Esophagus squamous epithelium (tissue), 5 donors: ENCODE measurements around the gene RBM42. TPM values are rescaled to one million over a fixed set of nuclear protein-coding genes. Genes with fewer than 3 reads are reported as not detected.

Source experiments
- DNase-seq: peaks from one replicate; lab custom pipeline; 2025; lab: John Stamatoyannopoulos, UW
- H3K27ac ChIP-seq, 4 donors: fragments of 200-600 bp; sonication (generic); one replicate each; pipeline ENCODE4 v1.5.1; 2016 to 2019; ENCODE audit warnings: mild to moderate bottlenecking in 1 of 4
- H3K27me3 ChIP-seq, 4 donors: fragments of 200-600 bp; sonication (generic); 1 replicate in 3 of 4; 2 replicates in 1 of 4; pipeline versions ENCODE4 v1.5.1 to v1.6.0; 2017 to 2021; ENCODE audit warnings: antibody characterized with exemption in 1 of 4
- H3K36me3 ChIP-seq, 3 donors: fragments of 200-600 bp; sonication (generic); one replicate each; pipeline ENCODE4 v1.5.1; 2016 to 2019
- H3K4me1 ChIP-seq, 3 donors: fragments of 200-600 bp; sonication (generic); one replicate each; pipeline ENCODE4 v1.5.1; 2017 to 2019
- H3K4me3 ChIP-seq, 4 donors: fragments of 200-600 bp; sonication (generic); 1 replicate in 3 of 4; 2 replicates in 1 of 4; pipeline ENCODE4 v1.5.1; 2016 to 2019; ENCODE audit warnings: mild to moderate bottlenecking in 2 of 4, moderate library complexity in 1 of 4
- H3K9me3 ChIP-seq, 3 donors: fragments of 200-600 bp; sonication (generic); one replicate each; pipeline ENCODE4 v1.5.1; 2016 to 2019
- POLR2A ChIP-seq, 4 donors: fragments of 450-650 bp; IDR thresholded peaks; one replicate each; pipeline ENCODE4 v1.6.1; 2017; ENCODE audit warnings: antibody characterized with exemption in 4 of 4, mild to moderate bottlenecking in 4 of 4, moderate library complexity in 3 of 4
- WGBS, 2 donors: methylation state at CpG; one replicate each; pipeline ENCODE4 v1.1.5; 2018; 5-methylcytosine and 5-hydroxymethylcytosine counted together
- intact Hi-C: fragments of 100-400 bp; cut with DNase I; formaldehyde crosslinking; loops from one replicate; pipeline ENCODE4 v1.15.0; 2022
- total RNA-seq, 4 donors: library from RNA; depleted of rRNA; stranded (reverse); fragments of >200 nt; gene quantifications; one replicate each; pipeline ENCODE4 v1.1.0, GENCODE V29; 2016
- TF ChIP-seq, protein P1 (sequence below), 6 experiments: fragments of 450-650 bp in 4 of 6; fragments of 200-600 bp in 2 of 6; sonication (generic) in 2 of 6; IDR thresholded peaks; one replicate each; pipeline ENCODE4 v1.5.1; 2016 to 2019; ENCODE audit warnings: antibody characterized with exemption in 6 of 6, mild to moderate bottlenecking in 4 of 6, moderate library complexity in 4 of 6
- donor health status: DM: yes; HTN: yes; CAD: no.

The RBM42 gene
- total RNA-seq, 4 donors from 2014 or later, result 52.1 to 59.1 (median 53.0) TPM

DNA sequence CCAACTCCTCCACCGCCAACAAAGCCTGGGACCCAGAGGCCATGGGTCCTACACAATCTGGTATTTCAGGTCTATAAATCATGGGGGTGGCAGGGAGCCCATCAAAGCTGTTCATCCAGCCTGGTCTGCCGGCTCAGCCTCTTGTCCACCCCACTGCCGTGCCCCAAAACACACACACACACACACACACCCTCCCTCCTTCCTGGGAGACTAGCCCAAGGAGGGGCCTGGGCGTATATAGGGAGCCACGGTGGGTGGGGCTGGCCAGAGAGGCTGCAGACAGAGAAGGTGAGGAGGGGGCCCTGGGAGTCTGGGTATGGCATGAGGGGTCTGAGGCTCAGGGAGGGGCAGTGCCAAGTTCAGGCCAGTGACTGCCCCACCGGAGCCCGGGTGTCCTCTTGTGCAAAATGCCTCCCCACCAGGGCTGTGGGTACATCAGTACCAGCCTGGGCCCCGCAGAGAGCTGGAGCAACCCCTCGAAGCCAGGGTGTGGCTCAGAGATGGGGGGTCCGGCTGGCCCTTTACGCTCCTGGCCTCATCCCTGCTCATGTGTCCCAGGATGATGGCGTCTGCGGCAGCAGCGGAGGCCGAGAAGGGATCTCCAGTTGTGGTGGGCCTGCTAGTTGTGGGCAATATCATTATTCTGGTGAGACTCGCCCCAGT lies 37.5 kb downstream of the RBM42 start, which contains the start of gene UPK1A:
UPK1A (plus strand) TSS at position 267 of the 663 bp plus-strand sequence; CDS start at position 563, 296 bp downstream.
- peaks cover 0 to 14% (median 0%) of the 10 kb centered on the region in 3 donors for H3K4me1 ChIP-seq
- intact Hi-C loops, result no loop called here
- H3K36me3 ChIP-seq, result peaks cover 0 to 44% (median 0%) of the 10 kb centered on the region in 3 donors
- no peak for DNase-seq
- peaks cover 0 to 14% (median 0%) of the 10 kb centered on the region in 4 donors for H3K27me3 ChIP-seq
- TF ChIP-seq, protein P1, sequence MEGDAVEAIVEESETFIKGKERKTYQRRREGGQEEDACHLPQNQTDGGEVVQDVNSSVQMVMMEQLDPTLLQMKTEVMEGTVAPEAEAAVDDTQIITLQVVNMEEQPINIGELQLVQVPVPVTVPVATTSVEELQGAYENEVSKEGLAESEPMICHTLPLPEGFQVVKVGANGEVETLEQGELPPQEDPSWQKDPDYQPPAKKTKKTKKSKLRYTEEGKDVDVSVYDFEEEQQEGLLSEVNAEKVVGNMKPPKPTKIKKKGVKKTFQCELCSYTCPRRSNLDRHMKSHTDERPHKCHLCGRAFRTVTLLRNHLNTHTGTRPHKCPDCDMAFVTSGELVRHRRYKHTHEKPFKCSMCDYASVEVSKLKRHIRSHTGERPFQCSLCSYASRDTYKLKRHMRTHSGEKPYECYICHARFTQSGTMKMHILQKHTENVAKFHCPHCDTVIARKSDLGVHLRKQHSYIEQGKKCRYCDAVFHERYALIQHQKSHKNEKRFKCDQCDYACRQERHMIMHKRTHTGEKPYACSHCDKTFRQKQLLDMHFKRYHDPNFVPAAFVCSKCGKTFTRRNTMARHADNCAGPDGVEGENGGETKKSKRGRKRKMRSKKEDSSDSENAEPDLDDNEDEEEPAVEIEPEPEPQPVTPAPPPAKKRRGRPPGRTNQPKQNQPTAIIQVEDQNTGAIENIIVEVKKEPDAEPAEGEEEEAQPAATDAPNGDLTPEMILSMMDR (IDR thresholded peaks at IDR 0.05), result no peak
- no peak for TF ChIP-seq POLR2A (IDR thresholded peaks at IDR 0.05)
- H3K4me3 ChIP-seq, result no peak within 1 kb of the TSS
- H3K9me3 ChIP-seq, result no peaks in the 10 kb centered on the region
- 8 to 52% methylated on average over 2 to 8 of the region's 16 CpGs for WGBS, 2 donors
- H3K27ac ChIP-seq, result no peak within 1 kb of the TSS

- no peaks in the 10 kb centered on the region for H3K9me3 ChIP-seq
- no peak overlapping the region for H3K4me3 ChIP-seq
- peaks cover 0 to 12% (median 0%) of the 10 kb centered on the region in 3 donors for H3K36me3 ChIP-seq
- peaks cover 0 to 46% (median 4%) of the 10 kb centered on the region in 4 donors for H3K27me3 ChIP-seq
- TF ChIP-seq, protein P1 (IDR thresholded peaks at IDR 0.05), result no peak
- H3K27ac ChIP-seq, result no peak overlapping the region
- 68 to 69% methylated on average over 6 of the region's 6 CpGs for WGBS, 2 donors
- intact Hi-C loops, result no loop called here
- DNase-seq, result no peak
- peaks cover 5 to 22% (median 7%) of the 10 kb centered on the region in 3 donors for H3K4me1 ChIP-seq
Observed at GRCh38 chr19:35669566-35669965, 40.7 kb downstream of the RBM42 start.

DNA sequence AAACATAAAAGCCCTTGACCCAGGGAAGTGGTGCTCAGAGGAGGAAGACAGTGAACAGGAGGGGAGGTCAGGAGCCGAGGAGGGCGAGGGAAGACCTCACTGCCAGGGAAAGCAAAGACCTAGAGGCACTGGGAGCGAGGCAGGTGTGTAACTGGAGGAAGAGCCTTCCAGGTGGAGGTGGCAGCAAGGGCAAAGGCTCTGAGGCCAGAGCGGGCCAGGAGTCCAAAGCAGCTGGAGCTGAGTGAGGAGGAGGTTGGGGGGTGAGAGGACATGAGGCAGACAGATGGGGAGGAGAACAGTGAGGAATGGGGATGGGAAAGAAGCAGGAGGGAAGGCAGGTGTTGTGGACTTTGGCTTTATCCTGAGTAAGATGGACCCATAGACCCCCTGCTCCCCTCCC lies 41.1 kb downstream of the RBM42 start:
- 55 to 63% methylated on average over 4 of the region's 4 CpGs for WGBS, 2 donors
- H3K36me3 ChIP-seq, result peaks cover 0 to 8% (median 0%) of the 10 kb centered on the region in 3 donors
- H3K4me3 ChIP-seq, result no peak overlapping the region
- DNase-seq, result no peak
- no peak overlapping the region for H3K27ac ChIP-seq
- H3K4me1 ChIP-seq, result peaks cover 5 to 22% (median 7%) of the 10 kb centered on the region in 3 donors
- TF ChIP-seq, protein P1 (IDR thresholded peaks at IDR 0.05), result no peak
- TF ChIP-seq POLR2A (IDR thresholded peaks at IDR 0.05), result no peak
- intact Hi-C loops, result no loop called here
- H3K9me3 ChIP-seq, result no peaks in the 10 kb centered on the region
- peaks cover 0 to 48% (median 4%) of the 10 kb centered on the region in 4 donors for H3K27me3 ChIP-seq

DNA sequence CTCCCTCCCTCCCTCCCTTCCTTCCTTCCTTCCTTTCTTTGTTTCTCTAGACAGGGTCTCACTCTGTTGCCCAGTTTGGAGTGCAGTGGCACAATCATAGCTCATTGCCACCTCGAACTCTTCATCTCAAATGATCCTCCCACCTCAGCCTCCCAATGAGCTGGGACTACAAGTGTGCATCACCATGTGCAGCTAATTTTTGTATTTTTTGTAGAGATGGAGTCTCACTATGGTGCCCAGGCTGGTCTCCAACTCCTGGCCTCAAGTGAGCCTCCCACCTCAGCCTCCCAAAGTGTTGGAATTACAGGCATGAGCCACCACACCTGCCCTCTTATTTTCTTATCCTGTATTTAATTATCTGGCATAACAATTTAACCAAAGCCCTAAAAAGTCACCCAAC lies 41.9 kb downstream of the RBM42 start:
- Histone ChIP-seq H3K4me1 (peaks cover 5 to 20% (median 7%) of the 10 kb centered on the region in 3 donors), H3K36me3 (peaks cover 0 to 1% (median 0%) of the 10 kb centered on the region in 3 donors), H3K27me3 (peaks cover 0 to 55% (median 4%) of the 10 kb centered on the region in 4 donors), H3K9me3 (no peaks in the 10 kb centered on the region), H3K4me3 (no peak overlapping the region), H3K27ac (no peak overlapping the region)
- no peak for DNase-seq
- intact Hi-C loops, result no loop called here
- 71 to 100% methylated on average over 1 of the region's 1 CpG for WGBS, 2 donors
- TF ChIP-seq POLR2A (IDR thresholded peaks at IDR 0.05), result no peak
- TF ChIP-seq, protein P1 (IDR thresholded peaks at IDR 0.05), result no peak

GRCh38 chr19:35671818-35672217 lies 43.0 kb downstream of the RBM42 start:
- no peak overlapping the region for H3K27ac ChIP-seq
- H3K36me3 ChIP-seq, result no peaks in the 10 kb centered on the region
- H3K9me3 ChIP-seq, result no peaks in the 10 kb centered on the region
- H3K27me3 ChIP-seq, result peaks cover 0 to 57% (median 4%) of the 10 kb centered on the region in 4 donors
- H3K4me3 ChIP-seq, result no peak overlapping the region
- DNase-seq, result no peak
- peaks cover 5 to 9% (median 7%) of the 10 kb centered on the region in 3 donors for H3K4me1 ChIP-seq
- intact Hi-C loops, result no loop called here
- TF ChIP-seq POLR2A (IDR thresholded peaks at IDR 0.05), result no peak
- TF ChIP-seq, protein P1 (IDR thresholded peaks at IDR 0.05), result no peak
- 28 to 45% methylated on average over 3 of the region's 3 CpGs for WGBS, 2 donors
